ENCODE results near the gene C17orf107. TPM values are rescaled to one million over a fixed set of nuclear protein-coding genes. Genes with fewer than 3 reads are reported as not detected.

C17orf107 gene
- total RNA-seq, 1 donor = 4.0 TPM

DNA sequence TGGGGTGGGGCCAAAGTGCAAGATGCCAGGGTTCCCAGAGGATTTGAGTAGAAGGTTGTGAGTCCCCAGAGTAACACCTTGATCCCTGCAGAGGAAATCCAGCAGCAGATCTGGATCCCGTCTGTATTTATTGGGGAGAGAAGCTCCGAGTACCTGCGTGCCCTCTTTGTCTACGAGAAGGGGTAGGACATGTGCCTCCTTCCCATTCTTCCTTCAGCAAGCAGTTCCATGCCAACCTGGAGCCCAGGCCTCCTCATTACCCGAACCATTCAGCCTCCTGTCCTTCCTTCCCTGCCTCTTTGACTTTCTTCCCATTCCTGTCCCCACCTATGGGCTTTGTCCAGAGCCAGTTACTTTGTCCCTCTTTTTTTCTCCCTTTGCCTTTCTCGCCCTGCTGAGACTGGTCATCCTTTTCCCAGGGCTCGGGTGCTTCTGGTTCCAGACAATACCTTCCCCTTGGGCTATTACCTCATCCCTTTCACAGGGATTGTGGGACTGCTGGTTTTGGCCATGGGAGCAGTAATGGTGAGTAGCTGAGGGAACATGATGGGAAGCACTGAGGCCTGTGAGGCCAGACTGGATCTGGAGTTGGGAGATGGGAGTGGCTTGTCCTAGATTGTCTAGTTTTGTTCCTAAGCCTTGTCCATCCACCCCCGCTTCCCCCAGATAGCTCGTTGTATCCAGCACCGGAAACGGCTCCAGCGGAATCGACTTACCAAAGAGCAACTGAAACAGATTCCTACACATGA, 43.6 kb downstream of the C17orf107 start:
- TF ChIP-seq, protein P1, sequence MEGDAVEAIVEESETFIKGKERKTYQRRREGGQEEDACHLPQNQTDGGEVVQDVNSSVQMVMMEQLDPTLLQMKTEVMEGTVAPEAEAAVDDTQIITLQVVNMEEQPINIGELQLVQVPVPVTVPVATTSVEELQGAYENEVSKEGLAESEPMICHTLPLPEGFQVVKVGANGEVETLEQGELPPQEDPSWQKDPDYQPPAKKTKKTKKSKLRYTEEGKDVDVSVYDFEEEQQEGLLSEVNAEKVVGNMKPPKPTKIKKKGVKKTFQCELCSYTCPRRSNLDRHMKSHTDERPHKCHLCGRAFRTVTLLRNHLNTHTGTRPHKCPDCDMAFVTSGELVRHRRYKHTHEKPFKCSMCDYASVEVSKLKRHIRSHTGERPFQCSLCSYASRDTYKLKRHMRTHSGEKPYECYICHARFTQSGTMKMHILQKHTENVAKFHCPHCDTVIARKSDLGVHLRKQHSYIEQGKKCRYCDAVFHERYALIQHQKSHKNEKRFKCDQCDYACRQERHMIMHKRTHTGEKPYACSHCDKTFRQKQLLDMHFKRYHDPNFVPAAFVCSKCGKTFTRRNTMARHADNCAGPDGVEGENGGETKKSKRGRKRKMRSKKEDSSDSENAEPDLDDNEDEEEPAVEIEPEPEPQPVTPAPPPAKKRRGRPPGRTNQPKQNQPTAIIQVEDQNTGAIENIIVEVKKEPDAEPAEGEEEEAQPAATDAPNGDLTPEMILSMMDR (IDR thresholded peaks at IDR 0.05; ENCODE audit: extremely low read depth, low read depth, low read length) = no peak
- Histone ChIP-seq H4K20me1 (ENCODE audit: insufficient read depth, low read length) (peaks cover 65% of the 10 kb centered on the region), H3K9me3 (ENCODE audit: low read depth, low read length) (no peaks in the 10 kb centered on the region), H3K27me3 (ENCODE audit: insufficient read depth, low read length) (no peaks in the 10 kb centered on the region), H3K79me2 (ENCODE audit: insufficient read depth, low read length) (peaks cover 92% of the 10 kb centered on the region), H3K4me2 (ENCODE audit: insufficient read depth, low read length) (no peak overlapping the region), H2AFZ (ENCODE audit: low read length) (no peak overlapping the region), H3K36me3 (ENCODE audit: insufficient read depth, low read length) (peaks cover 57% of the 10 kb centered on the region), H3K4me3 (ENCODE audit: insufficient read depth, low read length) (no peak overlapping the region), H3K27ac (ENCODE audit: low read depth, low read length) (peak overlapping the region; percentile 27), H3K4me1 (ENCODE audit: insufficient read depth, low read length) (peaks cover 56% of the 10 kb centered on the region)
- peak; percentile 77 for DNase-seq (ENCODE audit: insufficient read length, low spot score, missing footprints)

DNA sequence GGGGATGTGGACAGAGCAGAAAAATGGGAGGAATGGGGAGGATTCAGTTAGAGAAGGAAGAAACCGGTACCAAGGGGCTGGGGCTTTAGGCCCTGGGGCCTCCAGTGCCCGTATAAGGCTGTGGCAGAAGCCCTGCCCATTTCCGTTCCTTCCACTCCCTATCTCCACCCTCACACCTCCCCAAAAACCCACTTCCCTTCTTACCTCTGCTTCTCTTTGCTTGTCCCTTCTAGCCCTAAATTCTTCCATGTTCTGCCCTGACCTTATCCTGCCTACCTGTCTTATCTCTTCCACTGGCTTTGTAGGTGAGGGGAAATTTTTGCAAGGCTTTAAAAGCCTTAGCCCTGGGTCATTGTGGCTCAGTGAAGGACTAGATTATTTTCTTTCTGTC, 44.8 kb downstream of the C17orf107 start:
- Histone ChIP-seq H3K27me3 (ENCODE audit: insufficient read depth, low read length) (no peaks in the 10 kb centered on the region), H4K20me1 (ENCODE audit: insufficient read depth, low read length) (peaks cover 61% of the 10 kb centered on the region), H3K4me1 (ENCODE audit: insufficient read depth, low read length) (peaks cover 50% of the 10 kb centered on the region), H3K9me3 (ENCODE audit: low read depth, low read length) (no peaks in the 10 kb centered on the region), H3K4me3 (ENCODE audit: insufficient read depth, low read length) (no peak overlapping the region), H3K27ac (ENCODE audit: low read depth, low read length) (peak overlapping the region; percentile 68), H3K79me2 (ENCODE audit: insufficient read depth, low read length) (peaks cover 83% of the 10 kb centered on the region), H3K4me2 (ENCODE audit: insufficient read depth, low read length) (peak overlapping the region; percentile 92), H2AFZ (ENCODE audit: low read length) (no peak overlapping the region), H3K36me3 (ENCODE audit: insufficient read depth, low read length) (peaks cover 51% of the 10 kb centered on the region)
- TF ChIP-seq, protein P1 (IDR thresholded peaks at IDR 0.05; ENCODE audit: extremely low read depth, low read depth, low read length) = no peak
- peak; percentile 1 for DNase-seq (ENCODE audit: insufficient read length, low spot score, missing footprints)

DNA sequence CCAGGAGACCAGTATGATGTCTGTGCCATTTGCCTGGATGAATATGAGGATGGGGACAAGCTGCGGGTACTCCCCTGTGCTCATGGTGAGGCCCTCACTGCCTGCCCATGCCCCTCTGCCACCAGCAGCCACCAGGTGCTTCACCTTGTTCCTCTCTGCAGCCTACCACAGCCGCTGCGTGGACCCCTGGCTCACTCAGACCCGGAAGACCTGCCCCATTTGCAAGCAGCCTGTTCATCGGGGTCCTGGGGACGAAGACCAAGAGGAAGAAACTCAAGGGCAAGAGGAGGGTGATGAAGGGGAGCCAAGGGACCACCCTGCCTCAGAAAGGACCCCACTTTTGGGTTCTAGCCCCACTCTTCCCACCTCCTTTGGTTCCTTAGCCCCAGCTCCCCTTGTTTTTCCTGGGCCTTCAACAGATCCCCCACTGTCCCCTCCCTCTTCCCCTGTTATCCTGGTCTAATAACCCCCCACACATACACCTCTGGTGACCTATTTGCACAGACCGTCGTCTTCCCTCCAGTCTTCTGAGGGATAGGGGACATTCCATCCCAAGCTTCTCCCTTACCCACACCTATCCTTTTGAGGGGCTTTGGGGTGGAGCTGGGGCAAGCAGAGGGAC, 45.3 kb downstream of the C17orf107 start:
- H3K79me2 ChIP-seq (ENCODE audit: insufficient read depth, low read length) = peaks cover 78% of the 10 kb centered on the region
- peak overlapping the region; percentile 96 for H3K4me3 ChIP-seq (ENCODE audit: insufficient read depth, low read length)
- TF ChIP-seq, protein P1 (IDR thresholded peaks at IDR 0.05; ENCODE audit: extremely low read depth, low read depth, low read length) = no peak
- DNase-seq (ENCODE audit: insufficient read length, low spot score, missing footprints) = peak; percentile 42
- peak overlapping the region; percentile 92 for H3K4me2 ChIP-seq (ENCODE audit: insufficient read depth, low read length)
- no peaks in the 10 kb centered on the region for H3K9me3 ChIP-seq (ENCODE audit: low read depth, low read length)
- no peaks in the 10 kb centered on the region for H3K27me3 ChIP-seq (ENCODE audit: insufficient read depth, low read length)
- peaks cover 59% of the 10 kb centered on the region for H4K20me1 ChIP-seq (ENCODE audit: insufficient read depth, low read length)
- peak overlapping the region; percentile 68 for H3K27ac ChIP-seq (ENCODE audit: low read depth, low read length)
- H2AFZ ChIP-seq (ENCODE audit: low read length) = no peak overlapping the region
- H3K36me3 ChIP-seq (ENCODE audit: insufficient read depth, low read length) = peaks cover 51% of the 10 kb centered on the region
- peaks cover 47% of the 10 kb centered on the region for H3K4me1 ChIP-seq (ENCODE audit: insufficient read depth, low read length)
